Neural progenitor cell (in vitro differentiated cells): ENCODE measurements around the gene RENBP. TPM values are rescaled to one million over a fixed set of nuclear protein-coding genes. Genes with fewer than 3 reads are reported as not detected.

Experiments
- DNase-seq: peaks from one replicate; pipeline ENCODE4 v3.0.0-alpha.2; 2016; ENCODE audit warnings: low spot score
- H2AFZ ChIP-seq: fragments of 200-600 bp; sonication (generic); replicated peaks from 2 replicates; pipeline ENCODE4 v1.6.1; 2016; ENCODE audit warnings: antibody characterized with exemption
- H3F3A ChIP-seq: fragments of 200-600 bp; sonication (generic); 2 replicates; pipeline ENCODE4 v1.6.1; 2016; ENCODE audit warnings: antibody characterized with exemption, low read depth
- H3K27ac ChIP-seq: fragments of 200-600 bp; sonication (generic); 2 replicates; pipeline ENCODE4 v1.5.1; 2016; ENCODE audit warnings: mild to moderate bottlenecking
- H3K27me3 ChIP-seq: fragments of 200-600 bp; sonication (generic); 2 replicates; pipeline ENCODE4 v1.6.1; 2016; ENCODE audit warnings: mild to moderate bottlenecking, moderate library complexity
- H3K36me3 ChIP-seq: fragments of 200-600 bp; sonication (generic); 2 replicates; pipeline ENCODE4 v1.5.1; 2016
- H3K4me1 ChIP-seq: fragments of 200-600 bp; sonication (generic); 2 replicates; pipeline ENCODE4 v1.6.1; 2016; ENCODE audit warnings: mixed run types
- H3K4me2 ChIP-seq: fragments of 200-600 bp; sonication (generic); 2 replicates; pipeline ENCODE4 v1.6.1; 2016
- H3K4me3 ChIP-seq: fragments of 200-600 bp; sonication (generic); 2 replicates; pipeline ENCODE4 v1.5.1; 2016
- H3K79me2 ChIP-seq: fragments of 200-600 bp; sonication (generic); 2 replicates; pipeline ENCODE4 v1.6.1; 2016; ENCODE audit warnings: low read depth
- H3K9ac ChIP-seq: fragments of 200-600 bp; sonication (generic); 2 replicates; pipeline ENCODE4 v1.6.1; 2016
- H3K9me3 ChIP-seq: fragments of 200-600 bp; sonication (generic); 2 replicates; pipeline ENCODE4 v1.5.1; 2016; ENCODE audit warnings: low read depth
- H4K20me1 ChIP-seq: fragments of 200-600 bp; sonication (generic); 2 replicates; pipeline ENCODE4 v1.6.1; 2016; ENCODE audit warnings: low read depth
- H3K27ac Mint-ChIP-seq: 3 replicates; pipeline ENCODE4 v1.8.0; 2021; ENCODE audit warnings: mixed read lengths
- H3K27me3 Mint-ChIP-seq: 2 replicates; pipeline ENCODE4 v1.8.0; 2022; ENCODE audit warnings: low read depth, mild to moderate bottlenecking, inconsistent platforms, moderate library complexity, mixed read lengths; ENCODE audit not compliant: insufficient read depth
- H3K36me3 Mint-ChIP-seq: 3 replicates; pipeline ENCODE4 v1.8.0; 2021; ENCODE audit warnings: mixed read lengths
- H3K4me1 Mint-ChIP-seq: 3 replicates; pipeline ENCODE4 v1.8.0; 2021; ENCODE audit warnings: mixed read lengths
- H3K4me3 Mint-ChIP-seq: 3 replicates; pipeline ENCODE4 v1.8.0; 2021; ENCODE audit warnings: mild to moderate bottlenecking, moderate library complexity, mixed read lengths
- H3K9me3 Mint-ChIP-seq: 3 replicates; pipeline ENCODE4 v1.8.0; 2020; ENCODE audit warnings: mixed read lengths
- EZH2 ChIP-seq: fragments of 200-600 bp; sonication (generic); IDR thresholded peaks from 2 replicates; pipeline ENCODE4 v1.6.1; 2017; ENCODE audit warnings: antibody characterized with exemption, mild to moderate bottlenecking, moderate library complexity
- EZH2phosphoT487 ChIP-seq: fragments of 200-600 bp; sonication (generic); IDR thresholded peaks from 2 replicates; pipeline ENCODE4 v1.6.1; 2017; ENCODE audit warnings: antibody characterized with exemption
- total RNA-seq: library from RNA; depleted of rRNA; stranded (reverse); fragments of >200 nt; gene quantifications from 2 replicates; pipeline ENCODE4 v1.2.3, GENCODE V29; 2015; ENCODE audit warnings: low replicate concordance
- TF ChIP-seq, protein P1 (sequence below): fragments of 200-600 bp; sonication (generic); IDR thresholded peaks from 2 replicates; pipeline ENCODE4 v1.5.1; 2017; ENCODE audit warnings: antibody characterized with exemption, mild to moderate bottlenecking

RENBP gene
- total RNA-seq, 1 donor from 2014 or later = 5.4 TPM

GRCh38 chrX:153938226-153938786 lies 6.1 kb downstream of the RENBP start:
- H3K9ac ChIP-seq = no peak overlapping the region
- no peak overlapping the region for H3K27ac ChIP-seq
- Mint-ChIP-seq H3K9me3 (peaks cover 7% of the 10 kb centered on the region), H3K27me3 (peaks cover 2% of the 10 kb centered on the region), H3K4me1 (peaks cover 20% of the 10 kb centered on the region), H3K27ac (no peak overlapping the region), H3K36me3 (no peaks in the 10 kb centered on the region), H3K4me3 (no peak overlapping the region)
- peaks cover 5% of the 10 kb centered on the region for H3F3A ChIP-seq
- no peaks in the 10 kb centered on the region for H3K27me3 ChIP-seq
- no peak overlapping the region for H2AFZ ChIP-seq
- no peak overlapping the region for H3K4me2 ChIP-seq
- H3K4me3 ChIP-seq = no peak overlapping the region
- no peaks in the 10 kb centered on the region for H3K9me3 ChIP-seq
- H4K20me1 ChIP-seq = no peaks in the 10 kb centered on the region
- H3K4me1 ChIP-seq = no peaks in the 10 kb centered on the region
- no peaks in the 10 kb centered on the region for H3K36me3 ChIP-seq
- no peak for DNase-seq
- peaks cover 13% of the 10 kb centered on the region for H3K79me2 ChIP-seq
- TF ChIP-seq, protein P1, sequence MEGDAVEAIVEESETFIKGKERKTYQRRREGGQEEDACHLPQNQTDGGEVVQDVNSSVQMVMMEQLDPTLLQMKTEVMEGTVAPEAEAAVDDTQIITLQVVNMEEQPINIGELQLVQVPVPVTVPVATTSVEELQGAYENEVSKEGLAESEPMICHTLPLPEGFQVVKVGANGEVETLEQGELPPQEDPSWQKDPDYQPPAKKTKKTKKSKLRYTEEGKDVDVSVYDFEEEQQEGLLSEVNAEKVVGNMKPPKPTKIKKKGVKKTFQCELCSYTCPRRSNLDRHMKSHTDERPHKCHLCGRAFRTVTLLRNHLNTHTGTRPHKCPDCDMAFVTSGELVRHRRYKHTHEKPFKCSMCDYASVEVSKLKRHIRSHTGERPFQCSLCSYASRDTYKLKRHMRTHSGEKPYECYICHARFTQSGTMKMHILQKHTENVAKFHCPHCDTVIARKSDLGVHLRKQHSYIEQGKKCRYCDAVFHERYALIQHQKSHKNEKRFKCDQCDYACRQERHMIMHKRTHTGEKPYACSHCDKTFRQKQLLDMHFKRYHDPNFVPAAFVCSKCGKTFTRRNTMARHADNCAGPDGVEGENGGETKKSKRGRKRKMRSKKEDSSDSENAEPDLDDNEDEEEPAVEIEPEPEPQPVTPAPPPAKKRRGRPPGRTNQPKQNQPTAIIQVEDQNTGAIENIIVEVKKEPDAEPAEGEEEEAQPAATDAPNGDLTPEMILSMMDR = no peak
- TF ChIP-seq EZH2 (no peak), EZH2phosphoT487 (no peak)

- H3K4me1 Mint-ChIP-seq = peaks cover 20% of the 10 kb centered on the region
- peak overlapping the region; percentile 54 for H3K4me3 Mint-ChIP-seq
- H3F3A ChIP-seq = peaks cover 5% of the 10 kb centered on the region
- no peaks in the 10 kb centered on the region for H3K36me3 ChIP-seq
- no peak overlapping the region for H3K4me2 ChIP-seq
- H3K79me2 ChIP-seq = peaks cover 18% of the 10 kb centered on the region
- H3K9me3 Mint-ChIP-seq = peaks cover 7% of the 10 kb centered on the region
- H4K20me1 ChIP-seq = no peaks in the 10 kb centered on the region
- no peak overlapping the region for H3K27ac Mint-ChIP-seq
- H3K36me3 Mint-ChIP-seq = peaks cover 2% of the 10 kb centered on the region
- H3K9ac ChIP-seq = no peak overlapping the region
- H3K9me3 ChIP-seq = no peaks in the 10 kb centered on the region
- H3K27me3 ChIP-seq = no peaks in the 10 kb centered on the region
- no peak for DNase-seq
- no peaks in the 10 kb centered on the region for H3K4me1 ChIP-seq
- TF ChIP-seq, protein P1 = no peak
- TF ChIP-seq EZH2 (no peak), EZH2phosphoT487 (no peak)
- H3K4me3 ChIP-seq = no peak overlapping the region
- H3K27me3 Mint-ChIP-seq = peaks cover 2% of the 10 kb centered on the region
- no peak overlapping the region for H2AFZ ChIP-seq
- no peak overlapping the region for H3K27ac ChIP-seq
Measured at GRCh38 chrX:153937056-153937455, 7.4 kb downstream of the RENBP start.

- peaks cover 2% of the 10 kb centered on the region for H3K27me3 Mint-ChIP-seq
- H3F3A ChIP-seq = peaks cover 5% of the 10 kb centered on the region
- H3K79me2 ChIP-seq = peaks cover 18% of the 10 kb centered on the region
- H3K27ac ChIP-seq = no peak overlapping the region
- peak overlapping the region; percentile 69 for H3K4me2 ChIP-seq
- peaks cover 15% of the 10 kb centered on the region for H3K4me1 Mint-ChIP-seq
- H3K27ac Mint-ChIP-seq = no peak overlapping the region
- H3K27me3 ChIP-seq = no peaks in the 10 kb centered on the region
- H3K36me3 Mint-ChIP-seq = peaks cover 2% of the 10 kb centered on the region
- DNase-seq = peak; percentile 47
- no peaks in the 10 kb centered on the region for H4K20me1 ChIP-seq
- H3K36me3 ChIP-seq = no peaks in the 10 kb centered on the region
- TF ChIP-seq, protein P1 = no peak
- peaks cover 7% of the 10 kb centered on the region for H3K9me3 Mint-ChIP-seq
- no peak overlapping the region for H3K9ac ChIP-seq
- H2AFZ ChIP-seq = no peak overlapping the region
- H3K4me3 ChIP-seq = peak overlapping the region; percentile 73
- H3K9me3 ChIP-seq = no peaks in the 10 kb centered on the region
- H3K4me1 ChIP-seq = no peaks in the 10 kb centered on the region
- H3K4me3 Mint-ChIP-seq = peak overlapping the region; percentile 82
Measured at GRCh38 chrX:153935326-153935851, 9.1 kb downstream of the RENBP start.
